GM18526 (cell line): ENCODE results near the gene DNAJC5.

ENCODE experiments used
- POLR2A ChIP-seq: IDR thresholded peaks from 3 replicates; pipeline ENCODE4 v1.6.1; 2011; ENCODE audit not compliant: insufficient read length; ENCODE audit errors: extremely low read depth

Gene DNAJC5

DNA sequence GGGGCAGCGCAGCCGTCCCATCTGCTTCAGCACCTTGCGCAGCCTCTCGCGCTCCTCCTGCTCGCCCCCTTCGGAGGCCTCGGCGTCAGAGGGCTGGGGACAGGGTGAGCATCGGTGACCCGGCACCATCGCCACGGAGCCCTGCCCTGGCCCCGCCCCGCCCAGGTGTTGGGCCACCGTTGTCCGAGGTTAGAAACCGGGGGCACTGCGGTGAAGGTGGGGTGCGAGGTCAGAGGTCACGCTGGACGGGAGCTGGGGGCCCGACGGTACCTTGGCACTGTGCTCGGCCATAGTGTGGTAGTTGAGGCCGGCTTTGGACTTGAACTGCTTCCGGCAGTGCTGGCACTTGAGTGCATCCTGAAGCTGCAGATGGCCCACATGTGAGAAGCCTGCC lies 68.4 kb downstream of the DNAJC5 start:
- TF ChIP-seq POLR2A, result no peak

DNA sequence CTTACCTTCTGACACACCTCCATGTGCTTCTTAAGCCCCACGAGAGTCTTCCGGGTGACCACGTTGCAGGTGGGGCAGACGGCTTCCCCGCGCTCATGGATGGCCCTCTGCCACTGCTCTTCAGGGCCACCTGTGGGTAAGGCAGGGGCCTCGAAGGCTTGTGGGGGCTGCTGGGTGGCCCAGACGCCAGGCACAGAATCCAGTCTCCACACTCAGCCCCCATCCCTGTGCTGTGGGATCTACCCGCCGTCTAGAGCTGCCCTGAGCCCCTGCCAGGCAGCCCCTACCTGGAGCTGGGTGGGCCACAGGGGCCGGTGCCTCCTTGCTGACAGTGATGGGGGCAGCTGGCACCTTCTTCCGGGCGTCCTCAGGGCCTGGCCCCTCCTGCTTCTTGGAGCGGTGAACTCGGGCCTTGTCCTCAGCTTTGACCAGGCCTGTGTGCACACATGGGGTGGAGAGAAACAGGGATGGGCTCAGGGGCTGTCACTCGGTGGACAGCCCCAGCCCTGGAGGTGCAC lies 68.9 kb downstream of the DNAJC5 start:
- TF ChIP-seq POLR2A, result no peak

DNA sequence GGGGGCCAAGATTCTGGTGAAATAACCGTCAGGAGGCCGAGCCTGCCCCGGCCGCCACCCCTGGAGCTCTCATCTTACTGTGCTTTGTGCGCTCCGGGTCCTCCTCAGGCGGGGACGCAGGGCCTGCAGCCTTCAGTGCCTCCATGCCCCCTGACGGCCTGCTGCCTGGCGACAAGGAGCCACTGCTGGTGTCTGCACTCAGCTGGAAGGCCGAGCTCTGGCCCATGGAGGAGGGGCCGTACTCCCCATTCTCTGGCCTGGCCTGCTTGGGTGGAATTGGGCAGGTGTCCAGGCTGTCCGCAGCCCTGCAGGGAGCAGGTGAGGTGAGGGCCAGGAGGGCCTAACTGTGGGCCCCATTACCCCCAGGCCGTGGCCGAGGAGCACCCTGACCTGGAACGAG lies 69.5 kb downstream of the DNAJC5 start:
- TF ChIP-seq POLR2A, result no peak

- TF ChIP-seq POLR2A, result no peak
Measured at GRCh38 chr20:63966172-63966943, 71.4 kb downstream of the DNAJC5 start.

DNA sequence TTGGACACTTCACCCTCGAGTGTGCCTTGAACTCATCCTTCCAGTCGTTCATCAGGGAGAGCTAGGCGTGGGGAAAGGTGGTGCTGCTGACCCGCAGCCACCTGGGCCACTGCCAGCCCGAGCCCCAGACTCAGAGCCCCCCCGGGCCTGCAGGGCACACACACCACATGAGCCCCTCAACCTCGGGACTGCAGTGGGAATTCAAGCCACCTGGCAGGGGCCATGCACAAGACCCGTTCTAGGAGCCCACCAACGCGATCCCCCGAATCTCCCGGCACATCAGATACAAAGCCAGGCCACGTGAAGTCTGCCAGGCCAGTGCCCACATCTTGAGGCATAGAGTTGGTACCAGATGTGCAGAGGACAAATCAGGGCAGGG lies 72.0 kb downstream of the DNAJC5 start:
- TF ChIP-seq POLR2A, result no peak

DNA sequence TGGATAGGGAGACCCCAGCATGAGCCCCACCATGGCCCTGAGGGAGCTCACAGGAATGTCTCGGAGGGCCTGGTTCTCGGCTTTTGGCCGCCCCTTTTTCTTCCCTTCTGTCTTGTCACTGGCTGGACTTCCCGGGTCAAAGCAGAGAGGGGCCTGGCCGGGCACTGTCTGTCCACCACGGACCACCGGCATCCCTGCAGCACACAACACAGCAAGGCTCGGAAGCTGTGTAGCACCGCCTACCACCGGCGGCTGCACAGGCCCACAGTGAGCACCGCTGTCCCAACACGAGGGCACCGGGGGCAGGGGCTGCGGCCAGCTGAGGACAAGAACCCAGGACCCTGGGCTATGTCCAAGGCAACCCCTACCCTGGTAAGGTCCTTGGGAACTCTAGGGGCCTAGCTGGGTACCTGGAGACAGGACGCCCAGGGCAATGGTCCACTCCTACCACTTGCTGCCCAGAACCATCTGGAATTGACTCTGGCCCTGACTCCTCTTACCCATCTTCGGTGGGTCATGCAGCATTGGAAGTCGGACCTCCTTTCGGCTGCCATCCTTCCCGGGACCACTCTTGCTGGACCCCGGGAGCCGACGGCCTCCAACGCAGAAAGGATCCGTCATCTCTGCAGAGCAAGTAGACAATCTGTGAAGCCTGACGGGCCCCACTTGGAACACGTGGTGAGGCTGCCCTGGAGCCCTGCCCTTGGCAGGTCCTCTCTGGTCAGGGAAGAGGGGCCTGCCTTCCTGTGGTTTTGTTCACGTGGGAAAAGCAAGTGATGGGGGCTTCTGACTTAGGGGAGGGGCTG lies 72.6 kb downstream of the DNAJC5 start:
- TF ChIP-seq POLR2A, result no peak

GRCh38 chr20:63968136-63968927 lies 73.4 kb downstream of the DNAJC5 start:
- TF ChIP-seq POLR2A, result no peak

DNA sequence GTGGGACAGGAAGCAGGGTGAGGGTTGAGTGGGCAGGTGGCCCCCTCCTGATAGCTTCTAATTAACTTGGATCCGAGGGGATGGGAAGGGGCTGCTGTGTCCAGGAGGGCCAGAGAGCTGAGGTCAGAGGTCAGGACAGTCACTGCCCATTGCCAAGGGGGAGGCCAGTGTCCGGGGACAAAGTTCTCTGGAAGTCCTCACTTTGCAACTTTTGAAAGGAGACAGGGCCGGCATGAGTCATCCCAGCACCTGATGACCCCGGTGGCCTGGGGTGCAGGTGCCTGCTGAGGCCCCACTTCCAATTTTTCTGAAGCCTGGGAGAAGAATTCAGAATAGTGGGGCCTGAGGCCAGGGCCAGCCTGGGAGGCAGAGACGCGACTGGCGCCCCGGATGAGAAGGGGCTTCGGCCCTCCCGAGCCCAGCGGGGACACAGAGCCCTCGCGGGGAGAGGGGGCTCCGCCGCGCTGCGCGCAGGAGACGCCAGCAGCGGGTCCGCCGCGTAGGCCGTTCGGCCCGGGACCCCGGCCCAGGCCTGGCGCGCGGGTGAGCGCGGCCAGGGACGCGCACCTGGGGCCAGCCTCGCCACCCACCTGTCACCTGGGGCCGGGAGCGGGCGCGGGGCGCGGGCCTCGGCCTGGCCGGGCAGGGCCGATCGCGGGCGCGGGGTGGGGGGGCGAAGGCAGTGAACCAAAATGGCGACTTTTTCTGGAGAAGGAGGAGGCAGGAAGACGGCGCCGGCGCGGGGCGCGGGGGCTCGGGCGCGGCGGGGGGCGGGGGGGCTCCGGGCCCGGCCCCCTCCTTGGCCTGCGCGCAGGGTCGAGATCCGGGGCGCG lies 74.2 kb downstream of the DNAJC5 start:
- no peak for TF ChIP-seq POLR2A

- TF ChIP-seq POLR2A, result peak; percentile 38
Measured at GRCh38 chr20:63969838-63970713, 75.2 kb downstream of the DNAJC5 start, which contains the start of gene ZNF512B. ZNF512B (minus strand) TSS chr20:63969930; CDS start chr20:63967950, 1,980 bp downstream.

DNA sequence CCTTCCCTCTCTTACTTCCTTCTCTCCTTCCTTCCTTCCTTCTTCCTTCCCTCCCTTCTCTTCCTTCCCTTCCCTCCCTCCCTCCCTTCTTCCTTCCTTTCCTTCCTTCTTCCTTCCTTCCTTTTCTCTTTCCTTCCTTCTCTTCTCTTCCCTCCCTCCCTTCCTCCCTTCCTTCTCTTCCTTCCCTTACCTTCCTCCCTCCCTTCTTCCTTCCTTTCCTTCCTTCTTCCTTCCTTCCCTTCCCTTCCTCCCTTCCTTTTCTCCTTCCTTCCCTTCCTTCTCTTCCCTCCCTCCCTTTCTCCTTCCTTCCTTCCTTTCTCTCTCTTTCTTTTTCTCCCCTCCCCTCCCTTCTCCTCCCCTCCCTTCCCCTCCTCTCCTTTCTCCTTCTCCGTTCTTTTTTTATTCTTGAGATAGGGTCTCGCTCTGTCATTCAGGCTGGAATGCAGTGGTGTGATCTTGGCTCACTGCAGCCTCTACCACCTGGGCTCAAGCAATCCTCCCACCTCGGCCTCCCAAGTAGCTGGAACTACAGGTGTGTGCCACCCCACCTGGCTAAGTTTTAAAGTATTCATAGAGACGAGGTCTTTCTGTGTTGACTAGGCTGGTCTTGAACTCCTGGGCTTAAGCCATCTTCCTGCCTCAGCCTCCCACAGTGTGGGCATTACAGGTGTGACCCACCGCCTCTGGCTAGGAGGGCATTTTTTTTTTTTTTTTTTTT lies 75.9 kb downstream of the DNAJC5 start:
- no peak for TF ChIP-seq POLR2A

DNA sequence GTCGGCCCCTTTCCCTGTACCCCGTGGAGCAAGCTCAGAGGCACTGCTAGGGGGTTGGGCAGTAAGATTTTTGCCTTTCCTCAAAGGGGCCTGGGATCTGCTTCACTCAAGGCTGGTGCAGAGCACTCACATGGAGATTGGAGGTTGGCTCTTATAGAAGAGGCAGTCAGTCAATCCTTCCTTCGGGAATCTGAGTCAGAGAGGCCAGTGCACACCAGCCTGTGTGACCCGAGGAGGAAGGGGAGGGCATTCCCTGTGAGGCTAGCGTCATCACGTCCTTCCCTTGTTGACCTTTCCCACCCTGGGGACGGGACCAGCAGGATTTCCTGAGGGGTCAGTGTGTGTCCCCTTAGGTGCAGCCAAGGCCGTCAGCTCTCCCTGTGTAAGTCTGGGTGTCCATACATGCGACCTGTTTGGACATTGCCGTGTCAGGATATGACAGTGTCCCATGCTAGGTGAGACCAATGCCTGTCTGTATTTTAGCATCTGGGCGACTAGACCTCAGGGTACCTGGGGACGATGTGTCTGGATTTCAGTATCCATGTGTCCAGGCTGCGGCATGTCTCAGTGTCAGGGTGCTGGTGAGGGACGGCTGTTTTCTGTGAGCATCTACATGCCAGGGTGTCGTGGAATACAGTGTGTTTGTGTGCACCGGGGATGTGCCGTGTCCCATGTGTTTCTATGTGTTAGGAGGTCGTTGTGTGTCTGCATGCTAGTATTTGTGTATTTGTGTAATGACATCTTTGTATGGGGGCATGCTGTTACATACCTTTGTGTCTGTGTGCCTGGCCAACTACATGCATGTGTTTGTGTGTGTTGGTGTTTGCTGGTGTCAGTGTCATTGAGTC lies 77.6 kb downstream of the DNAJC5 start:
- TF ChIP-seq POLR2A, result no peak

DNA sequence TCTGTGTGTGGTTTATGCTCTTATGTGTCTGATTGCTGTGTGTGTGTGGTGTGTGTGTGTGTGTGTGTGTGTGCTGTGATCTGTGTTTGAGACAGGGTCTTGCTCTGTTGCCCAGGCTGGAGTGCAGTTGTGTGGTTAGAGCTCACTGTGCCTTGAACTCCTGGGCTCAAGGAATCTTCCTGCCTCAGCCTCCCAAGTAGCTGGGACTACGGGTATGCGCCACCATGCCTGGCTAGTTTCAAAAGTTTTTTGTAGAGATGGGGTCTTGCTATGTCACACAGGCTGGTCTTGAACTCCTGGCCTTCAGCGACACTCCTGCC lies 78.2 kb downstream of the DNAJC5 start:
- TF ChIP-seq POLR2A, result no peak

DNA sequence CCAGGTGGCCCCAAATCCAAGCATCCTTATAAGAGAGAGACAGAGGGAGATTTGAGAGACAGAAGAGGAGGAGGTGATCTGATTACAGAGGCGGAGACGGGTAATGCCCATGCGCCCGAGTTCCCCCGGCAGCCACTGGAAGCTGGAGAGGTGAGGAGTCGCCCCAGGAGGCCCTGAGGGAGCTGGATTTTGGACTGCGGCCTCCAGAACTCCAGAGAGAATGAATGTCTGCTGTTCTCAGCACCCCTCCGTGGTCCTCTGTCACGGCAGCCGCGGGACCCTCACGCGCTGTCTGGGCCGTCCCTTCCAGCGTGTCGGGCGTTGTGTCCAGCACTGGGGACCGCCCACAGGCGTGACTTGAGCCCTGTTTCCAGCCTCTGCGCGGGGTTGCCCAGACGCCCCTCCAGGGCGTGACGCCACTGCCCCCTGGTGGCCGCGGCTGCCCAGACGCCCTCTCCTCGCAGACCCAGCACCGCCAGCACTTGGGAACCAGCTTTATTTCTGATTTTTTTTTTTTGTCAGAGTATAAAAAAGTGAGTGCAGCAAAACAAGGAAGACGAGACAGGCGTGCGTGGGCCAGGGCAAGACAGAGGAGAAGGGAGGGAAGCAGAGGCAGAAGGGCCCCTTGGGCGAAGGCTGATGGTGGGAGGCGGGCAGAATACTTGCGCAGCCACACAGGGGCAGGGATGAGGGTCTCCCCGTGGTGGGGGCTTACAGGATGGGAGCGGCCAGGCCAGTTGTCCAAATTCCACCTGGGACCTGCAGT lies 78.9 kb downstream of the DNAJC5 start:
- TF ChIP-seq POLR2A, result no peak
